Measurements from ENCODE around the gene RAB25. TPM values are rescaled to one million over a fixed set of nuclear protein-coding genes. Genes with fewer than 3 reads are reported as not detected.
A peak's percentile ranks its signal among the peaks of the same experiment; 100 is the strongest.

Gene RAB25
- total and polyA plus RNA-seq, 2 of the 13 experiments (the other 11 are each of a cell fraction or from before 2014, with no cell fraction given), result 0.20 to 0.22 TPM

- TF ChIP-seq ARNT2 (CRISPR knock-in tag; IDR thresholded peaks at IDR 0.05; ENCODE audit: low read depth) (0 out of 2 replicates have a peak, but pooled peaks have one; percentile 13), ZNF770 (CRISPR knock-in tag; IDR thresholded peaks at IDR 0.05) (0 out of 2 replicates have a peak, but pooled peaks have one; percentile 30), ZNF350 (CRISPR knock-in tag; IDR thresholded peaks at IDR 0.05; ENCODE audit: borderline replicate concordance, low read depth) (peak; percentile 30; the same call in 1 of the 2 replicates), NONO (IDR thresholded peaks at IDR 0.05) (no peak), NONO (CRISPR knock-in tag; conservative IDR thresholded peaks at IDR 0.05) (peak; percentile 30; the same call in 1 of the 2 replicates), ZNF574 (CRISPR knock-in tag; IDR thresholded peaks at IDR 0.05) (peak; percentile 95), TFDP2 (CRISPR knock-in tag; IDR thresholded peaks at IDR 0.05) (peak; percentile 51; the same call in 1 of the 2 replicates), THAP11 (CRISPR knock-in tag; IDR thresholded peaks at IDR 0.05) (peak; percentile 99), ZNF704 (CRISPR knock-in tag; IDR thresholded peaks at IDR 0.05; ENCODE audit: borderline replicate concordance) (no peak), ERF (CRISPR knock-in tag; IDR thresholded peaks at IDR 0.05) (peak; percentile 44; the same call in 1 of the 2 replicates), ARNTL (CRISPR knock-in tag; IDR thresholded peaks at IDR 0.05) (no peak), KMT2A (CRISPR knock-in tag; IDR thresholded peaks at IDR 0.05) (peak; percentile 69; the same call in 1 of the 2 replicates), YEATS2 (CRISPR knock-in tag; IDR thresholded peaks at IDR 0.05; ENCODE audit: borderline replicate concordance) (peak; percentile 86), NR2F1 (CRISPR knock-in tag; IDR thresholded peaks at IDR 0.05) (no peak), KAT2B (IDR thresholded peaks at IDR 0.05; ENCODE audit: borderline replicate concordance, low read depth, low read length) (no peak), TBX2 (CRISPR knock-in tag; IDR thresholded peaks at IDR 0.05; ENCODE audit: borderline replicate concordance) (peak; percentile 64; the same call in 1 of the 2 replicates), DMAP1 (CRISPR knock-in tag; IDR thresholded peaks at IDR 0.05) (peak; percentile 79; the same call in 1 of the 2 replicates), ZNF101 (CRISPR knock-in tag; IDR thresholded peaks at IDR 0.05; ENCODE audit: borderline replicate concordance, low read depth) (no peak), KLF13 (CRISPR knock-in tag; IDR thresholded peaks at IDR 0.05) (no peak), POLR2AphosphoS5 (IDR thresholded peaks at IDR 0.05; ENCODE audit: low read depth, low read length) (peak; percentile 96), CHD2 (IDR thresholded peaks at IDR 0.05; ENCODE audit: low read depth, low read length) (0 out of 2 replicates have a peak, but pooled peaks have one; percentile 21), ZNF20 (CRISPR knock-in tag; IDR thresholded peaks at IDR 0.05) (no peak), ZSCAN21 (CRISPR knock-in tag; IDR thresholded peaks at IDR 0.05; ENCODE audit: borderline replicate concordance) (no peak)
Observed at GRCh38 chr1:156020293-156021092, 40.5 kb upstream of the RAB25 start, which contains the start of gene SSR2 (continued).
